ENCODE measurements around the gene PUM2. TPM values are rescaled to one million over a fixed set of nuclear protein-coding genes. Genes with fewer than 3 reads are reported as not detected.

The PUM2 gene
- total RNA-seq, 1 donor from 2014 or later: 69.8 TPM

DNA sequence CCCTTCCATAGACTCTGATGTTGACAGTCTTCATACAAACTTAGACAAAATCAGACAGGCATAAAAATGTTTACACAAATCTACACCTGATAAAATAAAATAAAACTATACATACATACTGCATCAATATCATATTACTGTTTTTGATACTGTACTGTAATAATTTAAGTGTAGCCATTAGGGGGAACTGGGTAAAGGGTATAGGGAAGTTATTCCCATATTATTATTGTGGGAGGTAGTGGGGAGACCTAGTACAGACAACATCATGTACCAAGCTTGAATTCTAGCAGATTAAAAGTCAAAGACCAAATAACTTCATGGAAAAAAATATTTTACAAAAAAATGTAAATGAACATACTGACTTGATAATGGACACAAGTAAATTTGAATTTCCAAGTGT, 43.3 kb downstream of the PUM2 start:
- peaks cover 64% of the 10 kb centered on the region for H3K36me3 ChIP-seq
- H3K27me3 ChIP-seq (ENCODE audit: low read depth): no peaks in the 10 kb centered on the region
- H3K4me3 ChIP-seq: no peak overlapping the region
- intact Hi-C loops (cut with micrococcal nuclease): no loop called here
- no peaks in the 10 kb centered on the region for H3K4me1 ChIP-seq
- TF ChIP-seq, protein P1, sequence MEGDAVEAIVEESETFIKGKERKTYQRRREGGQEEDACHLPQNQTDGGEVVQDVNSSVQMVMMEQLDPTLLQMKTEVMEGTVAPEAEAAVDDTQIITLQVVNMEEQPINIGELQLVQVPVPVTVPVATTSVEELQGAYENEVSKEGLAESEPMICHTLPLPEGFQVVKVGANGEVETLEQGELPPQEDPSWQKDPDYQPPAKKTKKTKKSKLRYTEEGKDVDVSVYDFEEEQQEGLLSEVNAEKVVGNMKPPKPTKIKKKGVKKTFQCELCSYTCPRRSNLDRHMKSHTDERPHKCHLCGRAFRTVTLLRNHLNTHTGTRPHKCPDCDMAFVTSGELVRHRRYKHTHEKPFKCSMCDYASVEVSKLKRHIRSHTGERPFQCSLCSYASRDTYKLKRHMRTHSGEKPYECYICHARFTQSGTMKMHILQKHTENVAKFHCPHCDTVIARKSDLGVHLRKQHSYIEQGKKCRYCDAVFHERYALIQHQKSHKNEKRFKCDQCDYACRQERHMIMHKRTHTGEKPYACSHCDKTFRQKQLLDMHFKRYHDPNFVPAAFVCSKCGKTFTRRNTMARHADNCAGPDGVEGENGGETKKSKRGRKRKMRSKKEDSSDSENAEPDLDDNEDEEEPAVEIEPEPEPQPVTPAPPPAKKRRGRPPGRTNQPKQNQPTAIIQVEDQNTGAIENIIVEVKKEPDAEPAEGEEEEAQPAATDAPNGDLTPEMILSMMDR (IDR thresholded peaks at IDR 0.05; ENCODE audit: borderline replicate concordance): no peak
- no peak overlapping the region for H3K27ac ChIP-seq (replicated peaks)
- DNase-seq: no peak
- H3K9me3 ChIP-seq (replicated peaks): no peaks in the 10 kb centered on the region

DNA sequence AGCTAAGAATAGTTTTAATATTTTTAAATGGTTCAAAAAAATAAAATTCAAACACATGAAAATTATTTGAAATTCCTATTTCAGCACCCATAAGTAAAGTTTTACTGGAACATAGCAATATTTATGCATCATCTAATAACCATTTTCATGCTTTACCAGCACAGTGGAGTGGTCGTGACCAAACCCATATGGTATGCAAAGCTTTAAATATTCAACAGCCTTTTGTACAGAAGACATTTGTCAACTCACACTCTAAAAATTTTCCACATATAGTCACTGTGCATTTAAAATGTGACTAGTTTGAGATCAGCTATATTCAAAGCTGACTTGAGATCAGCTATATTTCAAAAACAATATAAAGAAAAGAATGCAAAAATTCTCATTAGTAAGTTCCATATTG, 46.2 kb downstream of the PUM2 start:
- Histone ChIP-seq H3K27ac (replicated peaks) (no peak overlapping the region), H3K4me3 (no peak overlapping the region), H3K4me1 (no peaks in the 10 kb centered on the region), H3K27me3 (ENCODE audit: low read depth) (no peaks in the 10 kb centered on the region), H3K9me3 (replicated peaks) (no peaks in the 10 kb centered on the region), H3K36me3 (peaks cover 46% of the 10 kb centered on the region)
- intact Hi-C loops (cut with micrococcal nuclease): no loop called here
- TF ChIP-seq, protein P1 (IDR thresholded peaks at IDR 0.05; ENCODE audit: borderline replicate concordance): no peak
- no peak for DNase-seq

DNA sequence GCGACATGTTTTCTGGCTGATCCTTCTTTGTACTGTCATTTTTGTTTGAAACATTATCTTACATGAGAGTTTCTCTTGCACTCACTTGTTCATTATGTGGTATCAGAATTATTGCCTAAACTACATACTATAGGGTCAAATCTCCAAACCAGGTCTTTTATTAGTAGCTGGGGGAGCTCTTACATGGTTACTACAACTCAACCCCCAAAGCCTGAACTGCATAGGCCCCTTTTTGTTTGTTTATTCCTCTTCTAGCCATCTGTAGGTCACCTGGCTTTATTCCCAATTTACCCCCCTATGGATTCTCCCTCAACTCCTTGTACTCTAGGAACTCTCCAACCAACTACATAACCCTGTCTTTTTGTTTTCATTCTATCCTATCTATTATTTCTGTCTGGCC, 46.7 kb downstream of the PUM2 start:
- H3K4me1 ChIP-seq: no peaks in the 10 kb centered on the region
- no peak for DNase-seq
- H3K4me3 ChIP-seq: no peak overlapping the region
- no peaks in the 10 kb centered on the region for H3K27me3 ChIP-seq (ENCODE audit: low read depth)
- intact Hi-C loops (cut with micrococcal nuclease): no loop called here
- H3K9me3 ChIP-seq (replicated peaks): no peaks in the 10 kb centered on the region
- H3K27ac ChIP-seq (replicated peaks): no peak overlapping the region
- peaks cover 43% of the 10 kb centered on the region for H3K36me3 ChIP-seq
- TF ChIP-seq, protein P1 (IDR thresholded peaks at IDR 0.05; ENCODE audit: borderline replicate concordance): no peak

DNA sequence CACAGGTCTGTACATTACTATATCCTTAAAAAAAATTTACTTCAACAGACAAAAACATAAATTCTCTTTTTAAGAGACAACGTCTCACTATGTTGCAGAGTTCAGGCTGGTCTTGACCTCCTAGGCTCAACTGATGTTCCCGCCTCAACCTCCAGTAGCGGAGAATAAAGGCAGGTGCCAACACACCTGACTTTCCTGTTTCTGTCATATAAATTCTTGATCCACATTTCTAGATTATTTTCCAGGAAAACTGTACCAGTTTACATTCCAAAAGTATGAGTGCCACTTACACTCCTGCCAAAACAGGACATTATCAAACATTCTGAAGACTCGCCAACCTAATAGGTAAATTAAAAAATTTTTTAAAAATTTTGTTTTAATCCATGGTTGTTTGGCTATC, 48.6 kb downstream of the PUM2 start:
- Histone ChIP-seq H3K9me3 (replicated peaks) (no peaks in the 10 kb centered on the region), H3K4me1 (no peaks in the 10 kb centered on the region), H3K27ac (replicated peaks) (no peak overlapping the region), H3K36me3 (peaks cover 38% of the 10 kb centered on the region), H3K27me3 (ENCODE audit: low read depth) (no peaks in the 10 kb centered on the region), H3K4me3 (no peak overlapping the region)
- TF ChIP-seq, protein P1 (IDR thresholded peaks at IDR 0.05; ENCODE audit: borderline replicate concordance): no peak
- no peak for DNase-seq
- intact Hi-C loops (cut with micrococcal nuclease): no loop called here

DNA sequence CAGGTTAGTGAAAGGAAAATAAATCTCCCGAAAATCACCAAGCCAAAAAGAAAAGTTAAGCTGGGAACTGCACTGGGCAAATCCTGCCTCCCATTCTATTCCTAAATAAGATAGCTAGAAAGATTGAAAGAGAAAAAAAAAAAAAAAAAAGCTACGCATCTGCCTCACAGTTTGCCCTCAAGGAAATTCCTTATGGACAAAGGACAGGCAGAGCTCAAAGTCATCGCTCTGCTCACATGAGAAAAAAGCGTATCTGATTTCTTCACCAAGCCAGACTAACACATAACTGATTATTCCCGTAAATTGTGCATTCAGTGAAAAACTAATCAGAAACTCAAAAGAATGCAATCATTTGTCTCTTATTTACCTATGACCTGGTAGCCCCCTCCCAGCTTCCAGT, 50.0 kb downstream of the PUM2 start:
- no peak overlapping the region for H3K27ac ChIP-seq (replicated peaks)
- DNase-seq: no peak
- H3K4me3 ChIP-seq: no peak overlapping the region
- TF ChIP-seq, protein P1 (IDR thresholded peaks at IDR 0.05; ENCODE audit: borderline replicate concordance): no peak
- intact Hi-C loops (cut with micrococcal nuclease): no loop called here
- H3K4me1 ChIP-seq: no peaks in the 10 kb centered on the region
- H3K9me3 ChIP-seq (replicated peaks): no peaks in the 10 kb centered on the region
- peaks cover 36% of the 10 kb centered on the region for H3K36me3 ChIP-seq
- H3K27me3 ChIP-seq (ENCODE audit: low read depth): no peaks in the 10 kb centered on the region

DNA sequence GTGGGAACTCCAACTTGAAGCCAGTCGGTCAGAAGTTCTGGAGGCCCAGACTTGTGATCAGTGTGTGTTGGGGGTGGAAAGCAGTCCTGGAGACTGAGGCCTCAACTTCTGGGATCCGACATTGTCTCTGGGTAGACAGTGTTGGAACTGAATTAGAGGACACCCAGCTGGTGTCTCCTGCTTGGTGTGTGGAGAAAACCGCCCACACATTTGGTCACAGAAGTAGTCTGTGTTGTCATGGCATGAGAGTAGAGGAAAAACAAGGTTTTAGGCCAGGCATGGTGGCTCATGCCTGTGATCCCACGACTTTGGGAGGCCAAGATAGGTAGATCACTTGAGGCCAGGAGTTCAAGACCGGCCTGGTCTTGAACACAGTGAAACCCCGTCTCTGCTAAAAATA, 51.5 kb downstream of the PUM2 start:
- H3K4me3 ChIP-seq: no peak overlapping the region
- no peaks in the 10 kb centered on the region for H3K9me3 ChIP-seq (replicated peaks)
- H3K4me1 ChIP-seq: no peaks in the 10 kb centered on the region
- peaks cover 46% of the 10 kb centered on the region for H3K36me3 ChIP-seq
- no peak overlapping the region for H3K27ac ChIP-seq (replicated peaks)
- TF ChIP-seq, protein P1 (IDR thresholded peaks at IDR 0.05; ENCODE audit: borderline replicate concordance): no peak
- H3K27me3 ChIP-seq (ENCODE audit: low read depth): no peaks in the 10 kb centered on the region
- intact Hi-C loops (cut with micrococcal nuclease): no loop called here
- DNase-seq: no peak

Measured in left ventricle myocardium inferior (tissue), 1 donor.